Transverse colon (tissue), 4 donors: ENCODE results near the gene OLFML2A. TPM values are rescaled to one million over a fixed set of nuclear protein-coding genes. Genes with fewer than 3 reads are reported as not detected.
A peak's percentile ranks its signal among the peaks of the same experiment; 100 is the strongest.

Experiments used
- DNase-seq: peaks from one replicate; pipeline ENCODE4 v3.0.0-alpha.2; 2019
- H3K27ac ChIP-seq, 4 donors: fragments of 200-600 bp; sonication (generic); 2 replicates each; pipeline ENCODE4 v1.5.1; 2016 to 2018; ENCODE audit warnings: inconsistent platforms in 4 of 4
- H3K27me3 ChIP-seq: fragments of 200-600 bp; sonication (generic); 2 replicates; pipeline ENCODE4 v1.5.1; 2017; ENCODE audit warnings: inconsistent platforms
- H3K36me3 ChIP-seq, 4 donors: fragments of 200-600 bp; sonication (generic); 2 replicates each; pipeline ENCODE4 v1.5.1; 2017 to 2019; ENCODE audit warnings: inconsistent platforms in 4 of 4
- H3K4me1 ChIP-seq, 4 donors: fragments of 200-600 bp; sonication (generic); 2 replicates each; pipeline ENCODE4 v1.5.1; 2017 to 2020; ENCODE audit warnings: inconsistent platforms in 4 of 4
- H3K4me3 ChIP-seq, 4 donors: fragments of 200-600 bp; sonication (generic); 1 replicate in 1 of 4; 2 replicates in 3 of 4; pipeline versions ENCODE4 v1.5.1 to v1.6.1; 2017 to 2019; ENCODE audit warnings: inconsistent platforms in 4 of 4
- H3K9me3 ChIP-seq, 2 donors: fragments of 200-600 bp; sonication (generic); 2 replicates each; pipeline ENCODE4 v1.5.1; 2017 to 2019; ENCODE audit warnings: inconsistent platforms in 2 of 2
- EP300 ChIP-seq: sonication (generic); formaldehyde crosslinking; IDR thresholded peaks from one replicate; pipeline ENCODE4 v1.6.1; 2017; ENCODE audit warnings: antibody characterized with exemption, low read depth
- POLR2A ChIP-seq: fragments of 450-650 bp; IDR thresholded peaks from one replicate; pipeline ENCODE4 v1.6.1; 2016; ENCODE audit warnings: antibody characterized with exemption, mild to moderate bottlenecking, moderate library complexity
- POLR2AphosphoS5 ChIP-seq, 3 donors: sonication (generic); formaldehyde crosslinking; IDR thresholded peaks; one replicate each; pipeline ENCODE4 v1.6.1; 2016; ENCODE audit warnings: antibody characterized with exemption in 3 of 3
- WGBS, 2 donors: methylation state at CpG; one replicate each; pipeline ENCODE4 v1.1.5; 2018; ENCODE audit warnings: low coverage in 1 of 2; 5-methylcytosine and 5-hydroxymethylcytosine counted together
- in situ Hi-C, 4 donors: fragments of 200-750 bp; cut with MboI; loops; one replicate each; pipeline versions ENCODE4 v1.15.0 to v1.15.1; 2017; ENCODE audit warnings: low sequenced_read_pairs in 3 of 4, low pct_ligation_motif_present in 1 of 4, low pct_unique_long_range_greater_than_20kb in 1 of 4
- intact Hi-C: fragments of 100-400 bp; cut with DNase I; formaldehyde crosslinking; loops from one replicate; pipeline ENCODE4 v1.15.1; 2023; ENCODE audit warnings: low total_unique reads
- total RNA-seq, 4 donors: library from RNA; depleted of rRNA; stranded (reverse); fragments of >200 nt; gene quantifications; one replicate each; pipeline ENCODE4 v1.1.0, GENCODE V29; 2016
- TF ChIP-seq, protein P1 (sequence below), 5 experiments: fragments of 200-600 bp in 3 of 5; fragments of 450-650 bp in 2 of 5; sonication (generic) in 3 of 5; IDR thresholded peaks; 1 replicate in 2 of 5; 2 replicates in 3 of 5; pipeline ENCODE4 v1.5.1; 2016 to 2017; ENCODE audit warnings: antibody characterized with exemption in 5 of 5, inconsistent platforms in 3 of 5, mild to moderate bottlenecking in 2 of 5, moderate library complexity in 1 of 5

OLFML2A gene
- total RNA-seq, 4 donors from 2014 or later, result 9.4 to 59.1 (median 16.0) TPM

DNA sequence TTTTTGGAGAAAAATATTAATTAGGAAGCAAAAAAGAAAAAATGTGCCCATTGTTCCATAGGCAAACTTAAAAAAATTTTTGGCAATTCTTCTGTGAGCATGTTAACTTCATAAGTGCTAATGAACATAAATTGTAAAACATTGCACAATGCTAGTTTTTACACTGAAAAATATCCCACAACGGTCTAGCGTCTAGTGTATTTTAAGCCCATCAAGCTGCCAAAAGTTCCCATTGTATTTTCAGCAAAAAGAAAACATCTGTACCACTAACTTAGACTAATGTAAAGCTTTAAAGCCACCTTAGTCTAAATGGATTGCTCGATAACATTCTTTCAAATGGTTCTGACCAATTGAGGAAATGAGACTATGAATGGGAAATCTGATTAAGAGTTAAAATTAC lies 8.6 kb upstream of the OLFML2A start:
- WGBS, 2 donors, result 32 to 41% methylated on average over 3 of the region's 3 CpGs
- intact Hi-C loops, result no loop called here
- DNase-seq, result no peak
- H3K36me3 ChIP-seq, result no peaks in the 10 kb centered on the region
- in situ Hi-C loops, result no loop called here
- peaks cover 0 to 52% (median 29%) of the 10 kb centered on the region in 4 donors for H3K4me1 ChIP-seq
- TF ChIP-seq POLR2AphosphoS5 (IDR thresholded peaks at IDR 0.05) (no peak), EP300 (no peak), POLR2A (no peak)
- TF ChIP-seq, protein P1, sequence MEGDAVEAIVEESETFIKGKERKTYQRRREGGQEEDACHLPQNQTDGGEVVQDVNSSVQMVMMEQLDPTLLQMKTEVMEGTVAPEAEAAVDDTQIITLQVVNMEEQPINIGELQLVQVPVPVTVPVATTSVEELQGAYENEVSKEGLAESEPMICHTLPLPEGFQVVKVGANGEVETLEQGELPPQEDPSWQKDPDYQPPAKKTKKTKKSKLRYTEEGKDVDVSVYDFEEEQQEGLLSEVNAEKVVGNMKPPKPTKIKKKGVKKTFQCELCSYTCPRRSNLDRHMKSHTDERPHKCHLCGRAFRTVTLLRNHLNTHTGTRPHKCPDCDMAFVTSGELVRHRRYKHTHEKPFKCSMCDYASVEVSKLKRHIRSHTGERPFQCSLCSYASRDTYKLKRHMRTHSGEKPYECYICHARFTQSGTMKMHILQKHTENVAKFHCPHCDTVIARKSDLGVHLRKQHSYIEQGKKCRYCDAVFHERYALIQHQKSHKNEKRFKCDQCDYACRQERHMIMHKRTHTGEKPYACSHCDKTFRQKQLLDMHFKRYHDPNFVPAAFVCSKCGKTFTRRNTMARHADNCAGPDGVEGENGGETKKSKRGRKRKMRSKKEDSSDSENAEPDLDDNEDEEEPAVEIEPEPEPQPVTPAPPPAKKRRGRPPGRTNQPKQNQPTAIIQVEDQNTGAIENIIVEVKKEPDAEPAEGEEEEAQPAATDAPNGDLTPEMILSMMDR (IDR thresholded peaks at IDR 0.05), result no peak
- H3K27me3 ChIP-seq, result peaks cover 54% of the 10 kb centered on the region
- peak overlapping the region in 3 of 4 donors; percentile 90 to 94 (median 91) for H3K27ac ChIP-seq
- H3K9me3 ChIP-seq, result no peaks in the 10 kb centered on the region
- H3K4me3 ChIP-seq, result peak overlapping the region in 2 of 4 donors; percentile 83 to 100

DNA sequence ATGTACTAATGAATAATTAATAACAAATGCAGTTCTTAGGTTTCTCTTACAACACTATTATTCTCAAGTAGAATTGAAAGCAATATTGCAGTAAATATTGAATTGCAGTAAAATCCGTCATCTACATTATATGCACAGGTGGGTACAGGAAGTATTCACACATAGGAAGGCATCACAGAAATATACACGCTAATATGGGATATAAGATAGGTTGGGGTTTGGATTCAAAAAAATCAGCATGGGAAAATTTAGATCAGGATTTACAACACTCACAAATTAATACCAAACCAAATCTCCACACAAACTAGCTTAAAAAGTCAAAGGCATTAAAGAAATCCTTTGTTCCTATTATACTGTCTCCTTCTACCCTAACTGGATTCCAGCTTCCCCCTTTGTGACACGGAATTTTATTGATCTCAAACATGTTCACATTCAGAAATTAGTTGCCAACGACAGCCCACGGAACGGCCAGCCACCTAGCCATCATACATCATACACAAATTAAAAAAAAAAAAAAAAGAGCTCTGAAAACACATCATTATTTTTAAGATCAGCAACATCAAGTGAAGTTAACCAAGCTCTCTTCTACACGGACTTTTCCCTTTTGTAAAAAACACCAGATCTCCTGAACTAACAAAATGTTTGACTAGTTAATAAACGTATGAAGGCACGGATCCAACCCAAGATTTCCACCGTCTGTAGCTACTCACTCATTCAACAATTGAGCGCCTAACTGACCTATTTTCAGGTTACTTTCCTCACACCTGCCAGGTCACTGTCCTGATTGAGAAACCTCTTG lies 8.0 kb upstream of the OLFML2A start:
- Histone ChIP-seq H3K36me3 (no peaks in the 10 kb centered on the region), H3K27ac (peak overlapping the region; percentile 88 to 94 (median 90)), H3K9me3 (no peaks in the 10 kb centered on the region), H3K4me3 (peak overlapping the region in 3 of 4 donors; percentile 83 to 100 (median 97)), H3K27me3 (peaks cover 54% of the 10 kb centered on the region), H3K4me1 (peaks cover 0 to 52% (median 29%) of the 10 kb centered on the region in 4 donors)
- 18 to 20% methylated on average over 7 to 11 of the region's 11 CpGs for WGBS, 2 donors
- intact Hi-C loops (no loop called here), in situ Hi-C loops (no loop called here)
- DNase-seq, result no peak
- TF ChIP-seq, protein P1 (IDR thresholded peaks at IDR 0.05), result no peak
- TF ChIP-seq POLR2A (no peak), POLR2AphosphoS5 (IDR thresholded peaks at IDR 0.05) (peak in 1 of 3 donors; percentile 6)

DNA sequence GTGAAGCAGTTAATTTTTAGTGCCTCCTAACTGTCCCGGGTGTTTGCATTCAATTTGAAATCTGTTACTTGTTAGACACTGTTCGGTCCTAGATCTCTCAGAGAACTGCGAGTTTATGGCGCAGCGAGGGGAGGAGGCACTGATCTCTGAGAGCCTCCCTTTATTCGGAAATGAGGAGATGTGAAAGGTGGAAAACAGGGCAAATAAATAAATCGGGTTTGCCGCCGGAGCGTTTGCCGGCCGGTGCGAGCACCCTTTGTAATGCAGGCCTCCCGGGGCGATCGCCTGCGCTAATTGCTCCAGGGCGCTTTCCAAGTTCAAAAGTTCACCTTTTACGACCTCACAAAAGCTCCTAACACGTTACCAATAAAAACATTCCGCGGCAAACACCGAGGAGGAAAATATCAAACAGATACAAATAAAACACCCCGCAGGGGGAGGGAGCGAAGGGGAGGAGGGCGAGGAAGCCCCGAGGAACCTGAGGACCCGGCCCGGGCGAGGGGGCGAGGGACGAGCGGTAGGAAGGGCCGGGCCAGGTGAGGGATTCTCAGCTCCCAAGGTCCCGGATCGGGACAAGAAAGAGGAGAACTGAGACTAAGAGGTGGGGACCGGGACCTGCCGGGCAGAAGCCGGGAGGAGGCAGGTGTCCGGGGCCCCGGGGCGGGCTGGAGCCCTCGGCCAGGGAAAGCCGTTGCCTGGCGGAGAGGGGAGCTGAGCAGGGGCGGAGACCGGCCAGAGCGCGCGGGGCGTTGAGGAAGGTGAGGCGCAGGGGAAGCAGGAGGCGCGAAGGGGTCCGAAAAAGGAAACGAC lies 7.2 kb upstream of the OLFML2A start:
- intact Hi-C loops, result loop anchor here (10.0 kb wide), 1 partner anchor 1045 kb away; no protein-coding TSS in a partner anchor
- Histone ChIP-seq H3K27me3 (peaks cover 54% of the 10 kb centered on the region), H3K4me1 (peaks cover 0 to 51% (median 29%) of the 10 kb centered on the region in 4 donors), H3K9me3 (no peaks in the 10 kb centered on the region), H3K27ac (peak overlapping the region; percentile 88 to 94 (median 90)), H3K36me3 (no peaks in the 10 kb centered on the region), H3K4me3 (peak overlapping the region; percentile 83 to 100 (median 91))
- in situ Hi-C loops, result loop anchor here in 3 of 4 donors (5.0 to 10.0 kb wide), 4 partner anchors 83 to 605 kb away; partner anchors contain the start of genes SCAI (in 1 of the 3) and WDR38 (in 1 of the 3)
- DNase-seq, result peak; percentile 73
- TF ChIP-seq EP300, result no peak
- TF ChIP-seq POLR2A, result peak; percentile 50
- peak; percentile 3 to 51 (median 45) for TF ChIP-seq POLR2AphosphoS5 (IDR thresholded peaks at IDR 0.05)
- 1 to 2% methylated on average over 10 to 56 of the region's 56 CpGs for WGBS, 2 donors

DNA sequence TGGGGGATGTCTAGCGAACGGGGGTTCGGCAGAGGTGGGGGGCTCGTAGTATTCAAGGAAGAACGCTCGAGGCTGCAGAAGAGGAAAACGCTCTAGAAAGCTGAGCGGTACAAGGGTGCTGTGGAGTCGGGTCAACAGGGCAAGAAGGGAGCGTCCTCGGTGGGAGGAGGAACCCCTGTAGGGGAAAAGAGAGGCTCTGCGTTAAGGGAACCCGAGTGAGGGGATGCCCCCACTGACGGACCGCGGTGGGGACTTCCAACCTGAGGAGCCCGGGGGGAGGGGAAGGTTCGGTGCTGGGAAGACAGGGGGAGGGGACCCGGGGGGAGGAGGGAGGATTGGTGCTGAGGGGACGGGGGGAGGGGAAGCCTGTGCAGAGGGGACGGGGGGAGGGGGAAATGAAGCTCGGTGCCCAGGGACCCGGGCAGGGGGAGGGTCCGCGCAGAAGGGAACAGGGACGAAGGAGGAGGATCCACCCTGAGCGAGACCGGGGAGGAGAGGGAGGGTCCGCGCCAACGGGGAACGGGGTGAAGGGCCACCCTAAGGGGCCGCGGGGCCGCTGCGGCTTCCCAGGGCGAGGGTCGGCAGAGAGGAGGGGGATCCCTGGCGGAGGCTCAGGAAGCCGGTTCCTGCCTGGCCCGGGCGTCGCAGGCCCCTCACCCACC lies 6.4 kb upstream of the OLFML2A start:
- WGBS, 2 donors, result 0 to 2% methylated on average over 4 to 42 of the region's 43 CpGs
- TF ChIP-seq POLR2A, result no peak
- TF ChIP-seq, protein P1 (IDR thresholded peaks at IDR 0.05), result no peak
- no peak for TF ChIP-seq EP300
- TF ChIP-seq POLR2AphosphoS5 (IDR thresholded peaks at IDR 0.05), result no peak
- peak; percentile 46 for DNase-seq
- Histone ChIP-seq H3K4me3 (peak overlapping the region; percentile 83 to 100 (median 91)), H3K9me3 (no peaks in the 10 kb centered on the region), H3K27ac (peak overlapping the region; percentile 88 to 94 (median 90)), H3K36me3 (no peaks in the 10 kb centered on the region), H3K4me1 (peaks cover 0 to 51% (median 29%) of the 10 kb centered on the region in 4 donors), H3K27me3 (peaks cover 53% of the 10 kb centered on the region)
- in situ Hi-C loops (loop anchor here in 3 of 4 donors (5.0 to 10.0 kb wide), 4 partner anchors 82 to 604 kb away; partner anchors contain the start of genes SCAI (in 1 of the 3) and WDR38 (in 1 of the 3)), intact Hi-C loops (loop anchor here (10.0 kb wide), 1 partner anchor 1044 kb away; no protein-coding TSS in a partner anchor)
